Endothelial cell of umbilical vein (primary cell): ENCODE results near the gene SMAP1.

ENCODE experiments used
- JUN ChIP-seq: IDR thresholded peaks from 2 replicates; pipeline ENCODE4 v1.6.1; 2011; ENCODE audit warnings: borderline replicate concordance, low read depth; ENCODE audit not compliant: insufficient read length, insufficient read depth
- TF ChIP-seq, protein P1 (sequence below), 2 donors: IDR thresholded peaks; 1 replicate in 1 of 2; 2 replicates in 1 of 2; pipeline ENCODE4 v1.5.1; 2011; ENCODE audit warnings: low read length in 2 of 2, mild to moderate bottlenecking in 2 of 2, moderate library complexity in 2 of 2, control low read depth in 1 of 2, inconsistent platforms in 1 of 2, low read depth in 1 of 2; ENCODE audit not compliant: insufficient read depth in 1 of 2; ENCODE audit errors: extremely low read depth in 1 of 2

DNA sequence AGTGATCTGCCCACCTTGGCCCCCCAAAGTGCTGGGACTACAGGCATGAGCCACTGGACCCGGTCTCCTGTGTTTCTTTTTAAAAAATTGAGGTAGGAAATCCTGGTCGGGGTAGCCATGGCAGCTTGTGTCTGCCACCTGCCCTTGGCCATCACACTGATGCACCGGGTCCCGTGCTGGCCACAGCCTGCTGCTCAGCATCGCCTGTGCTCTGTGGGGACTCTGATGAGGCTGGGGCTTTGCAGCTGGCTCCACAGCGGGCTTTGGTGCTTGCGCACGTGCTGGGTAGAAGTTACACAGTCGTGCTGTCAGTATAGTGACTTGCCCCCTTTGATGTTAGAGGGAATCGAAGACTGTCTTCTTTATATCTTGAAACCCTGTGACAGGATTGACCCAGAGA lies 66.7 kb downstream of the SMAP1 start:
- TF ChIP-seq, protein P1, sequence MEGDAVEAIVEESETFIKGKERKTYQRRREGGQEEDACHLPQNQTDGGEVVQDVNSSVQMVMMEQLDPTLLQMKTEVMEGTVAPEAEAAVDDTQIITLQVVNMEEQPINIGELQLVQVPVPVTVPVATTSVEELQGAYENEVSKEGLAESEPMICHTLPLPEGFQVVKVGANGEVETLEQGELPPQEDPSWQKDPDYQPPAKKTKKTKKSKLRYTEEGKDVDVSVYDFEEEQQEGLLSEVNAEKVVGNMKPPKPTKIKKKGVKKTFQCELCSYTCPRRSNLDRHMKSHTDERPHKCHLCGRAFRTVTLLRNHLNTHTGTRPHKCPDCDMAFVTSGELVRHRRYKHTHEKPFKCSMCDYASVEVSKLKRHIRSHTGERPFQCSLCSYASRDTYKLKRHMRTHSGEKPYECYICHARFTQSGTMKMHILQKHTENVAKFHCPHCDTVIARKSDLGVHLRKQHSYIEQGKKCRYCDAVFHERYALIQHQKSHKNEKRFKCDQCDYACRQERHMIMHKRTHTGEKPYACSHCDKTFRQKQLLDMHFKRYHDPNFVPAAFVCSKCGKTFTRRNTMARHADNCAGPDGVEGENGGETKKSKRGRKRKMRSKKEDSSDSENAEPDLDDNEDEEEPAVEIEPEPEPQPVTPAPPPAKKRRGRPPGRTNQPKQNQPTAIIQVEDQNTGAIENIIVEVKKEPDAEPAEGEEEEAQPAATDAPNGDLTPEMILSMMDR (IDR thresholded peaks at IDR 0.05; ENCODE audit: extremely low read depth in 1 of 2, insufficient read depth in 1 of 2, low read depth in 1 of 2, low read length in 2 of 2) = no peak
- no peak for TF ChIP-seq JUN
